SK-N-SH (cell line): ENCODE measurements around the gene FAM110A. TPM values are rescaled to one million over a fixed set of nuclear protein-coding genes. Genes with fewer than 3 reads are reported as not detected.

Experiments
- CTCF ChIA-PET: fragments of 300-600, 350-600 bp; formaldehyde crosslinking; extraction: SDS; loops from one replicate; lab custom pipeline; 2021; lab: Yijun Ruan, JAX
- POLR2A ChIA-PET: fragments of 350-600 bp; sonication (Branson Sonifier 250); formaldehyde crosslinking; extraction: SDS; loops from one replicate; lab custom pipeline; 2020; ENCODE audit warnings: antibody characterized with exemption, inconsistent platforms; lab: Yijun Ruan, JAX
- DNase-seq: peaks from one replicate; pipeline ENCODE4 v3.0.0; 2012
- H2AFZ ChIP-seq: fragments of 200-600 bp; sonication (generic); 2 replicates; pipeline ENCODE4 v1.8.1; 2016; ENCODE audit warnings: antibody characterized with exemption, mild to moderate bottlenecking, low read depth
- H3F3A ChIP-seq: fragments of 200-600 bp; sonication (generic); replicated peaks from 2 replicates; pipeline ENCODE3; 2016; ENCODE audit warnings: antibody characterized with exemption, mild to moderate bottlenecking; ENCODE audit not compliant: insufficient read depth
- H3K27ac ChIP-seq, 2 experiments: fragments of 200-500 bp in 1 of 2; fragments of 200-600 bp in 1 of 2; sonication (Bioruptor generic) in 1 of 2; sonication (generic), shearing (Covaris generic) in 1 of 2; 2 replicates each; pipeline versions ENCODE4 v1.5.1 to v1.6.1; 2014 to 2016; ENCODE audit warnings: low read depth in 2 of 2, inconsistent platforms in 1 of 2, low read length in 1 of 2, mild to moderate bottlenecking in 1 of 2, mixed read lengths in 1 of 2
- H3K27me3 ChIP-seq: fragments of 200-600 bp; sonication (generic), shearing (Covaris generic); 2 replicates; pipeline ENCODE4 v1.6.1; 2016; ENCODE audit warnings: mixed run types; ENCODE audit not compliant: insufficient read depth
- H3K36me3 ChIP-seq, 2 experiments: fragments of 200-500 bp in 1 of 2; fragments of 200-600 bp in 1 of 2; sonication (Bioruptor generic) in 1 of 2; sonication (generic) in 1 of 2; replicated peaks in 1 of 2; 2 replicates each; pipeline versions ENCODE3 to v1.5.1; 2014 to 2016; ENCODE audit warnings: low read length in 1 of 2, mild to moderate bottlenecking in 1 of 2; ENCODE audit not compliant: insufficient read depth in 2 of 2, control insufficient read depth in 1 of 2
- H3K4me1 ChIP-seq, 2 experiments: fragments of 200-500 bp in 1 of 2; fragments of 200-600 bp in 1 of 2; sonication (Bioruptor generic) in 1 of 2; sonication (generic), shearing (Covaris generic) in 1 of 2; 2 replicates each; pipeline versions ENCODE4 v1.5.1 to v1.6.1; 2014 to 2016; ENCODE audit warnings: low read depth in 1 of 2, low read length in 1 of 2, mixed run types in 1 of 2; ENCODE audit not compliant: insufficient read depth in 2 of 2, control insufficient read depth in 1 of 2
- H3K4me2 ChIP-seq: fragments of 200-600 bp; sonication (generic), shearing (Covaris generic); 2 replicates; pipeline ENCODE4 v1.6.1; 2017; ENCODE audit warnings: mixed run types
- H3K4me3 ChIP-seq, 2 experiments: fragments of 200-500 bp in 1 of 2; fragments of 200-600 bp in 1 of 2; sonication (Bioruptor generic) in 1 of 2; sonication (generic), shearing (Covaris generic) in 1 of 2; 2 replicates each; pipeline versions ENCODE4 v1.5.1 to v1.8.1; 2014 to 2016; ENCODE audit warnings: low read depth in 2 of 2, inconsistent platforms in 1 of 2, low read length in 1 of 2, mild to moderate bottlenecking in 1 of 2, mixed read lengths in 1 of 2, moderate library complexity in 1 of 2
- H3K79me2 ChIP-seq: fragments of 200-600 bp; sonication (generic); 2 replicates; pipeline ENCODE4 v1.8.1; 2017; ENCODE audit warnings: mild to moderate bottlenecking; ENCODE audit not compliant: insufficient read depth
- H3K9ac ChIP-seq: fragments of 200-600 bp; sonication (generic); 2 replicates; pipeline ENCODE4 v1.6.1; 2017; ENCODE audit warnings: mixed run types
- H3K9me2 ChIP-seq: fragments of 200-600 bp; sonication (generic); 2 replicates; pipeline ENCODE4 v1.6.1; 2017; ENCODE audit warnings: mixed run types
- H3K9me3 ChIP-seq: fragments of 200-600 bp; sonication (generic); 2 replicates; pipeline ENCODE4 v1.6.1; 2017; ENCODE audit warnings: mixed run types, mild to moderate bottlenecking, moderate library complexity
- H4K20me1 ChIP-seq: fragments of 200-600 bp; sonication (generic); 2 replicates; pipeline ENCODE4 v1.6.1; 2017; ENCODE audit warnings: mild to moderate bottlenecking, mixed run types; ENCODE audit not compliant: insufficient read depth
- CHD2 ChIP-seq: fragments of 150-350 bp; IDR thresholded peaks from 2 replicates; pipeline ENCODE4 v1.6.1; 2018; ENCODE audit warnings: low read length; ENCODE audit not compliant: partially characterized antibody
- ELF1 ChIP-seq: IDR thresholded peaks from 2 replicates; pipeline ENCODE4 v1.4.0; 2012
- IRF3 ChIP-seq: fragments of 150-350 bp; IDR thresholded peaks from 2 replicates; pipeline ENCODE4 v1.6.1; 2016; ENCODE audit warnings: mild to moderate bottlenecking, low read depth, low read length
- JUND ChIP-seq: IDR thresholded peaks from 2 replicates; pipeline ENCODE4 v1.4.0; 2012
- MEF2A ChIP-seq: IDR thresholded peaks from 2 replicates; pipeline ENCODE4 v1.4.0; 2012; ENCODE audit warnings: low read depth, borderline replicate concordance
- RCOR1 ChIP-seq: fragments of 150-350 bp; IDR thresholded peaks from 2 replicates; pipeline ENCODE4 v1.6.1; 2017; ENCODE audit warnings: antibody characterized with exemption, low read length
- REST ChIP-seq: IDR thresholded peaks from 2 replicates; pipeline ENCODE4 v1.6.1; 2012; ENCODE audit warnings: mild to moderate bottlenecking, low read depth, low read length, moderate library complexity
- RFX5 ChIP-seq: IDR thresholded peaks from 2 replicates; pipeline ENCODE4 v1.6.1; 2012; ENCODE audit warnings: mild to moderate bottlenecking, improper control_type of control experiment, low read length
- TAF1 ChIP-seq: IDR thresholded peaks from 2 replicates; pipeline ENCODE4 v1.6.1; 2012; ENCODE audit warnings: low read depth, mild to moderate bottlenecking, low read length, moderate library complexity, borderline replicate concordance
- USF1 ChIP-seq: IDR thresholded peaks from 2 replicates; pipeline ENCODE4 v1.4.0; 2012; ENCODE audit warnings: low read depth, borderline replicate concordance
- YY1 ChIP-seq: IDR thresholded peaks from 2 replicates; pipeline ENCODE4 v1.4.0; 2012; ENCODE audit warnings: low read depth, mild to moderate bottlenecking
- WGBS: methylation state at CpG from one replicate; pipeline ENCODE4 v1.1.6; 2017; ENCODE audit warnings: low lambda C conversion rate; 5-methylcytosine and 5-hydroxymethylcytosine counted together
- polyA plus RNA-seq, 3 experiments: library from polyadenylated mRNA; depleted of rRNA; stranded (reverse); fragments of >200 nt; gene quantifications; 2 replicates each; pipeline ENCODE4 v1.2.3, GENCODE V29; 2012

The FAM110A gene
- polyA plus RNA-seq, 1 of the 3 experiments (the other 2 are of a cell fraction) = 3.8 TPM

GRCh38 chr20:877814-878213 lies 44.3 kb downstream of the FAM110A start:
- Histone ChIP-seq H3F3A (no peaks in the 10 kb centered on the region), H2AFZ (no peak overlapping the region), H3K4me1 (peaks cover 0 to 3% of the 10 kb centered on the region in 2 experiments; a peak in 1 of 4 replicates), H4K20me1 (no peaks in the 10 kb centered on the region), H3K9me2 (no peaks in the 10 kb centered on the region), H3K36me3 (no peaks in the 10 kb centered on the region), H3K79me2 (no peaks in the 10 kb centered on the region), H3K27me3 (no peaks in the 10 kb centered on the region), H3K27ac (no peak overlapping the region), H3K9ac (no peak overlapping the region), H3K4me2 (no peak overlapping the region), H3K4me3 (no peak overlapping the region), H3K9me3 (no peaks in the 10 kb centered on the region)
- TF ChIP-seq TAF1 (no peak), USF1 (no peak), IRF3 (no peak), RCOR1 (no peak), ELF1 (no peak), YY1 (no peak), MEF2A (no peak), RFX5 (no peak), CHD2 (no peak)
- no peak for DNase-seq
- 35% methylated on average over 7 of the region's 7 CpGs for WGBS
- POLR2A ChIA-PET = no interaction called here
- CTCF ChIA-PET = interaction anchor here (1.0 to 1.2 kb wide), 2 partner anchors 149 to 232 kb away, joined by 3 read pairs; no protein-coding TSS in a partner anchor

- 64% methylated on average over 9 of the region's 9 CpGs for WGBS
- no peak for DNase-seq
These were observed 45.2 kb downstream of the FAM110A start for GRCh38 chr20:878511-879307.

More at GRCh38 chr20:878511-879307, 45.2 kb downstream of the FAM110A start:
- no peaks in the 10 kb centered on the region for H3K36me3 ChIP-seq
- H2AFZ ChIP-seq = no peak overlapping the region
- no peak overlapping the region for H3K4me3 ChIP-seq
- no peak overlapping the region for H3K27ac ChIP-seq
- no peak overlapping the region for H3K4me2 ChIP-seq
- no peaks in the 10 kb centered on the region for H3F3A ChIP-seq
- peaks cover 0 to 3% of the 10 kb centered on the region in 2 experiments; a peak in 1 of 4 replicates for H3K4me1 ChIP-seq
- H4K20me1 ChIP-seq = no peaks in the 10 kb centered on the region
- no peaks in the 10 kb centered on the region for H3K9me2 ChIP-seq
- ChIA-PET POLR2A (no interaction called here), CTCF (interaction anchor here (1.0 to 1.7 kb wide), 5 partner anchors 16 to 233 kb away, joined by 3 to 8 read pairs (median 3); no protein-coding TSS in a partner anchor)
- no peak overlapping the region for H3K9ac ChIP-seq
- TF ChIP-seq JUND = no peak
- TF ChIP-seq REST = peak; percentile 95
- H3K79me2 ChIP-seq = no peaks in the 10 kb centered on the region
- no peaks in the 10 kb centered on the region for H3K9me3 ChIP-seq
- H3K27me3 ChIP-seq = no peaks in the 10 kb centered on the region
